GM04504 (cell line): ENCODE measurements around the gene ANXA4.
A peak's percentile ranks its signal among the peaks of the same experiment; 100 is the strongest.
"Not testable (repeated sequence)": the region's sequence is repeated elsewhere in the genome, so short reads cannot be mapped to it uniquely, and the experiment has no call there.

Experiments
- DNase-seq: peaks from one replicate; pipeline ENCODE4 v3.0.0-alpha.2; 2012; ENCODE audit warnings: low read depth

Gene ANXA4

DNA sequence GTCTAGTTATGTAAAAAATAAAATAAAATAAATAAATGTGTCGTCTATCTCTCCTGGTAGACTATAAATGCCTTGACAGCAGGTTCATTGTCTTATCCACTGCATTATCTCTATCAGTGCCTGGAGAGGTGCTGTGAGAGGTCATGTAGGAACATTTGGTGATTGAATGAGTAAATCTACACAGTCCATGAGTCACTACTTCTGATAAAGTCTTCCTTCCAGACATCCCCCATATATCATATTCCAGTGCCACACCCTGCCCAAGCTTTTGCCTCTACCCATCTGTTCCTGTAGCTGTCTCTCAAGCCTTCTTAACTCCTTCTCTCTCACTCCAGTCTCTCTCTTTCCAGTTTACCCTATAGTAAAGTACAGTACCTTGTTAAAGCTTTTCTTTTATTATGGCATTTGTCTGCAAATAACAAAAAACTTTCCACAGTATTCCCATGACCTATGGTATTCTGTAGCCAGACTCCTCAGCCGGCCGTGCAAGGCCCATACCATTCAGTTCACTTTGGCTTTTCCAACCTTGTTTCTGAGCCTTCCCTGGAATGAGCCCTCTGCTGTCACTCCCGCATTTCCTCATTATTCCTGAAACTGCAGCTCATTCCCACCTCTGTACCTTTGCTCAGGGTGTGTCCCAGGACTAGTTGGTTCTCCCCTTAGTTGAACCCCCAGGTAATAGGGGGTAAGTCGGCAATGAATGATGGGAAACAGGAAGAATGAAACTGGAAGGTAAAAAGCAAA is 37.5 kb downstream of the ANXA4 start:
- DNase-seq: no peak

DNA sequence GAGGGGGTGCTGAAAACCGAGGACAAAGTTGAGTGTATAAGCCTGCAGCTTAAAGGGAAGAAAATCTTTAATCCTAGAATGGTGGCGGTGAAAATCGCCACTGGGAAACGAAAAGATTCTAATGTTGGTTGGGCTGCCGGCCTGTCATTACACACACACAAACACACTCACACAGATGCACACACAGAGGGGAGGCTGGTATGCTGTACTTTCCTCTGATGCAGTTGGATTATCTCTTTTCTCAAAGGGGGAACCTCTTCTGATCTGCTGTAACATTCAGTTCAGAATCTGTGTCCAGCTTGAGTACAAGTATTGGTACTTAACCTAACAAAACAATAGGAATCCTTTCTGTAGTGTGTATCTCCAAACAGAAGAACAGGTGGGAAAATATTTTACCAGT is 39.0 kb downstream of the ANXA4 start:
- no peak for DNase-seq

DNA sequence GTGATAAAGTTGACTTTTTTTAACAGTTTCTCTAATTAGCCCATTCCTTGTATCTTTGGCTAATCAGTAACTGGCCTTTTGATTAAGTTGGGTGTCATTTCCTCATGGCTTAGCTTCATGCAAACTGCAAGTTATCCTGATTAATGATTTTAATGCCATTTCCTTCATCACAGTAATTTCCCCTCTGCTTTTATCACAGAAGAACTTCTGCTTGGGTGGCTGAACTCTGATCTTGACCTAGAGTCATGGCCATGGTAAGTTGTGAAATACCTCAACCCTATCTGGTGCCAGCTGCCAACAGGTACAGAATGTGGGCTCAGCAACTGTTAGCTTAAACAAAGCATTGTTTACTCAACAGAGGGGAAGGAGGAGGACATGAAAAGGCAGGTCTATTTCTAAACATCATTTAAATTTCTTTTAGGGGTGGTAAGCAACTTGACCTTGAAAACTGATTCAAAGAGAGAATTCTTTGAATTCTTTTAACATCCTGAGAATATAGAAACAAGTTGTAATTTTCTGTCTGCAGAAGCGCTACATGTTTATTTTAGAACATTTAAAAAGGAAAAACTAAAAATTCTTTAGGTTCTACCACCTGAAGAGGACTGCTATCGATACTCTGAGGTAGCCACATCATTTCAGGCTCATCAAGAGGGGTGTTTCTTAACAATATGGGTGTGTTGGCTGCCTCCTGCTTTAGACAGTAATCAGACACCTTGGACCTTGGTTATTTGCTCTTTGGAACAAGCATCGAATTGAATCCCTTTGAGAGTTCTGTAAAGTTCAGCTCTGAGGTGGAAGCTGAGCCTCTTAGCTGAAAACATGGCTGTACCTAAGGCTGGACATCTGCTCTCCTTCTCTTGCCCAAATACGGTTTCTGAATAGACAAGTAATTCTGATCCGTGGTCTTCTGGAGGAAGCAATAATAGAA is 39.7 kb downstream of the ANXA4 start:
- no peak for DNase-seq

DNA sequence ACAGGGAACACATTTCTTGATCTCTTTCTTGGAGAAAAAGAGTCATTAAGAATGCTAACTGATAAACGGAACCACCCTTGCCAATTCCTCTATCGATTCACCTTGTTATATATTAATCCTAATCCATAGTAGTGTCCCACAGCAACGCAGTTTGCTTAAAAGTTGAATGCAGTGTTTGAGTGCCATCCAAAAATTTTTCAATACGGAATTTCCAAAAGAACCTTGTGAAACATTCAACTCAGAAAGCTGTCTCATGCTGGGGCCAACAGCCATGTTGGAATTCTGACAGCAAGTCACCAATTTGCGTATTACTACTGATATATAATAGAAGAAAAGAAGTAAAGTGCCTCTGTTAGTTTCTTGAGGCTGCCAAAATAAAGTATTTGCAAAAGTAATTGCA is 42.3 kb downstream of the ANXA4 start:
- no peak for DNase-seq

DNA sequence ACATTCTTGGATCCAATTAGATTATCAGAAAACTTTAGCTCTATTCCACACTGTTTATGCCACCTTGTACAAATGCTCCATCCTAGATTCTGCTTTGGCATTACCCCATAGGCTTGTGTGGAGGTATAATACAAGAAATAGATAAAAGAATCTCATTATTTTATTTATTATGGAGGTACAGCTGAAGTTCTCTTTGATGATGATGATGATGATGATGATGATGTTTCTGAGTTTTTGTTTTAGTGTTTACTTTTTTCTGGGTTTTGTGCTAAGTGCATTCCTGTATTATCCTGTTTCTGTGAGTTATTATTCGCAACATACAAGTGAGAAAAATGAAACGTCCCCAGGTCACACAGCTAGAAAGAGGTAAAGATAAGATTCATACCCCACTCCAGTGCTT is 43.4 kb downstream of the ANXA4 start:
- no peak for DNase-seq

DNA sequence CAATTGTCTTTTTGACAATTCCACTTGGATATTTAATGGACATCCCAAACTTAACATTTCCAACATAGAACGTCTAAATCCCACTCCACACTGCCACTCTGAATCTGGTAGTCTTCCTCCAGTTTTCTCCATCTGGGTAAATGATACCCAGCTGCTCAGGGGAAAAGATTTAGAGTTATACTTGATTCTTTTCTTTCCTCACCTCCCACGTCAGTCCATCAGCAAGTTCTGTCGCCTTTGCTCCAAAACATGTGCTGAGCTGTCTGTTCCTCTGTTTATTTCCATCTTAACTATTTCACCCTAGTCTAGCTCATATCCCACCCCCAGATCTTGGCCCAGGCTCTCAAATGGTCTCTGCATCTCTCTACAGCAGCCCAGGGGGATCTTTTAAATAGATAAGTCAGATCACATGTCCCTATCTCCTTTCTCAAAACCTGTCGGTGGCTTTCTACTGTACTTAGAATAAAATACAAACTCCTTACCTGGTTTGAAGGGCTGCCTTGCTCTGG is 44.2 kb downstream of the ANXA4 start:
- DNase-seq: no peak

DNA sequence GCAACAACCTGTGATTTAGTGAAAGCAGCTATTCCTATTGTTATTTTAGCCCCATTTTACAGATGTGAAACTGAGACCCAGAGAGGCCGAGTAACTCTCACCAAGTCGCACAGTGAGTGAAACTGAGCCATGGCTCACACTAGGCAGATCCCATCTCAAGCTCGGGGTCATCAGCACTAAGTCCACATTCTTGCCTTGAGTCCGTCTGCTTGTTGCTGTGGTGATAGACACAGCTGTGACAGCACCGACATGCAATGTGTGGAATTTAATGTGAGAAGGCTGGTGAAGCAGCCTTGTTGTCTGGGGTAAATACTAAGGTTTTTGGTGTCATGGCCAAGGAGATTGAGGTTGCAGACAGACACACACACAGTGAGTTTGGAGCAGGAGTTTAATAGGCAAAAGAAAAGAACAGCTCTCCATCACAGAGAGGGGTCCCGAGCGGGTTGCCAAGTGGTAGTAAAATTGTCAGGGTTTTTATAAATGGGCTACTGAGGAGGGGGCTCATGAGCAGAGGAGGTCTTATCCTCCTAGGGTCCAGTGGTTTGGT is 47.3 kb downstream of the ANXA4 start:
- peak; percentile 85 for DNase-seq

DNA sequence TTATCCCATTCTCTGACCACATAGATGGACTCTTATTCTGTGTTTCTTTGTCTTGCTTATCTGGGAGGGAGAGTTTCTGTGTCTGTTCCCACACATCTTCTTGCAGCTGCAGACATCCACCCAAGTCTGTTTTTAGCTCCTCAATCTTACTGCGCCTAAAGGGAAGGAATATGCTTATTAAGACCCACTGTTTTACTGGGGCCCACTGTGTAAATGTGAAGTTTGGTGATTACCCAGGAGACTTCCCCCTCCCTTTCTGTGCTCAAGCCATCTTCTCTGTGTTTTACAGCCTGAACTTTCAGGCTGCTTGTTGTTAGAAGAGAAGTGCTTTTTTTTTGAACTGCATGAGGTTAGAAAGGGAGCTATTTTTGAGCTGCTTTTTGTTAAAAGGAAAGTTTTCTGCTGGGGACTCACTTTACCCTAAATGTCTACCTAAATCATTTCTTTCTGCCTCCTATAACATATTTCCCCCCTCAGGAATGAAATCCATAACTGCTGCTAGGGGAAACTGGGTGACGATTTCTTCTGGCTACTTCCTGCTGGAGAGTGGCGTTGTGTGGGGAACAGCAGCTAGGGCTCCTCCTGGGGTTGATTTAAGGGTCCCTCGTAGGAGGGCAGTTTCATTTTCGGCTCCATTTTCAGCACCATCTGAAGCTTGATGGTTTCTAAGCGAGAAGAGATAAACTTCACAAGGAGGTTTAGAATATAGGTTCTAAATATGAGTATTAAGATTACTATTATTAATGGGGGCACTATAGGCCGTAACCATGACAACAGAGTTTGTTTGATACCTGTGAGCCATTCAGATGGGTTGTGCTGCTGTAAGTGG is 48.1 kb downstream of the ANXA4 start:
- DNase-seq: no peak

DNA sequence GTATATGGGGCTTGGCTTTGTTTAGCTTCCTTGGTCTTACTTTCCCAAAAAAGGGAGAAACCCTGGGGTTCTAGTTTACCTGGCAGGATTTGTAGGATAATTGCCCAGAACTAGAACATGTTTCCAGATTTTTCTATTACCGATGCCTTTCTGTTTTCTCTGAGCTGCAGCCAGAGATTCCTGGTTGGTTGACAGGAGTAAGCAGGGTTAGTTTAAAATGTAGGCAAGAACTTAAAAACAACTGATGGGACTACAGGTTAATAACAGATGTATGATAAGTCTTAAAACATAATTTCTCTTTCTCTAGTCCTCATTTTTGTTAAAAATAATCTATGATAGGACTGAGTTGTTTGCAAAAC is 48.6 kb downstream of the ANXA4 start:
- DNase-seq: no peak

DNA sequence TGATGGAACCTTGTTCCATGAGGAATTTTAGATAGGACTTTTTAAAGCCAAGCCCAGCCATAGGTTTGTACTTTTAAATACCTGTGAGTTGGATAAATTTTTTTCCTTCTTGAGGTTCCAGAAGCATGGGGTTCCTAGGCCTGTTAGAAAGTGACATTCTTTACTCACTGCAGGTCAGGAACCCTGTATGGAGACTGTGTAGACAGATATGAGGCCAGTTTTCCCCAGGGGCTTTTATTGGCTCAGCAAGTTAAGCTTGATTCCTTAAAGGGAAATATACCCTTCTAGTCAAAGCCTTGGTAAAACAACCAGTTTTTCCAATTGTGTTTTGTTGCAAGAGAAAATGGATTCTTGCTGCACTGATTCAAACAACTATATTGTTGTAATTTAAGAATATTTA is 49.1 kb downstream of the ANXA4 start:
- no peak for DNase-seq

DNA sequence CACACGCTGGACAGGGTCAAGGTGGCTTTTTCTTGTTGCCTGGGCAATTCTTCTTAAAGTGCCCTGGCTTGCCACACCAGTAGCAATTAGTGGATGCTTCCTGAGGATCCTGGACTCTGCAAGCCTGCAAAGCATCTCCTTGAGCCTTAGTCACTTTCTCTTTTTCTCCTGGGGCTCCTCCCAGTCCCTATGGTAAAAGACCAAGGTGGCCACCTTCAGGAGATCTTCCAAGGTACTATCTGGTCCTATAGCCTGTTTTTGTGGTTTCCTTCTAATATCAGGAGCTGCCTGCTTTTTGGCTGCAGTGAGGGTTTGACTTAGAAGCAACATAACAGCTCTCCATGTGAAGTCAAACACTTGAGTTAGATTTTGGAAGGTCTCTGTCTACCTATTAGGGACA is 54.2 kb downstream of the ANXA4 start:
- DNase-seq: no peak

DNA sequence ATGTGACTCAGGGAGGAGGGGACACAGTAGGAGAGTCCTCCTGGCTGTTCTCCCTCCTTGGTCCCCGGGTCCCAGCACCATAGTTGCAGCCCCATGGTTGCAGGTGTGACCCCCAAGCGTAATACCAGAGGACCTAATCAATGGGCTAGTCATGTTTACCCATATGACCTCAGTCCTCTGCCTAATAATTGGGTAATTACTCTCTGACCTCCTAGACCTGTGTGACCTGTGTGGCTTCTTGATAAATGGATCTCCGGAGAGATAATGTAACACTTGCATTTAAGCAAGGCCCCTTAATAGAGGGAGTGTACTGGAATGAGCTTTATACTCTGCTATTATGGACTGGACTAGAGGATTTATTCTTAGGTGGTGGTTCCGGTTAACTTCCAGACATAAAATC is 55.3 kb downstream of the ANXA4 start:
- no peak for DNase-seq

DNA sequence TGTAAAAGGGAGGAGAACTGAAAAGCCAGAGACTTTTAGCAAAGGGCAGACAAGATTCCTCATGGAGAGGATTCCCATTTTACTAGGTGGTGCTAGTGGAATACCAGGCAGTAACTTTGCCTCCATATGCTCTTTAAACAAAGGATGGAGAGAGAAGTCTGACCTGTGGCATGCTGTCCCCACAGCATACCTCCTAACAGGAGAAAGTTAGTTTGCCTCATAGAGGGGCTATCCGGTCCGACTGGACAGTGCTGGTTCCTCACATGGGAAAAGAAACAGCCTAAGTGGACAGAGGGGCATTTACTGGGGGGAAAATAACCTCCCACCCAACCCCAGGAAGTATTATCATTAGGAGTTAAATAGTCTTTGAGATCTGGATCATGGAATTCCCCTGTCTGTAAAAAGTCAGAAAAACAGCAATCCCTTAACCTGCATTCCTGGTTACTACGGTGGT is 55.9 kb downstream of the ANXA4 start:
- no peak for DNase-seq

DNA sequence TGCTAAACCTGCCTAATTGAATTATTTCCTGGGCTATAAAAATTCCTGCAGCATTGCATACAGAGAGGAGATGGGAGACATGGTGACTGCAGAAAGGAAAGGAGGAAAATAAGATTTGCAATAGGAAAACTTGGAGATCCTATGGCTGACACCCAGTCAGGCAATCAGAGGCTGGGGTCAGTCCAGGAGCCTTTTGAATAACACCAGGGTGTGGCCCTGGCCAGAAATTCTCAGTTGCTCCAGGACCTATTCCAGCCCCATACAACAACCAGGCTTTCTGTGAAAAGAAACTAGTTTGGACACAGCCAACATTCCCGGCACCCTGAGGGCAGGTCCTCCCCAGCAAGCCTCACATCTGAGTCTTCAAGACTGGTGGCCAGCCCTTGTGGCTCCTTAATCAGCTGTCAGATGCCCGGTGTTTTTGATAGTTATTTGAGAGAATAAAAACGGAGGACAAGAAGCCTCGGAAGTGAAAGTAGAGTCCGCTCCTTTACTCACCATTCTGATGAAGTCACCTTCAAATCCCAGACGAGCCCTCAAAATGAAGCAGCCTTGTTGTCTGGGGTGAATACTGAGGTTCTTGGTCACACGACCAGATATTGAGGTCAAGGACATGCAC is 56.5 kb downstream of the ANXA4 start:
- peak; percentile 27 for DNase-seq

DNA sequence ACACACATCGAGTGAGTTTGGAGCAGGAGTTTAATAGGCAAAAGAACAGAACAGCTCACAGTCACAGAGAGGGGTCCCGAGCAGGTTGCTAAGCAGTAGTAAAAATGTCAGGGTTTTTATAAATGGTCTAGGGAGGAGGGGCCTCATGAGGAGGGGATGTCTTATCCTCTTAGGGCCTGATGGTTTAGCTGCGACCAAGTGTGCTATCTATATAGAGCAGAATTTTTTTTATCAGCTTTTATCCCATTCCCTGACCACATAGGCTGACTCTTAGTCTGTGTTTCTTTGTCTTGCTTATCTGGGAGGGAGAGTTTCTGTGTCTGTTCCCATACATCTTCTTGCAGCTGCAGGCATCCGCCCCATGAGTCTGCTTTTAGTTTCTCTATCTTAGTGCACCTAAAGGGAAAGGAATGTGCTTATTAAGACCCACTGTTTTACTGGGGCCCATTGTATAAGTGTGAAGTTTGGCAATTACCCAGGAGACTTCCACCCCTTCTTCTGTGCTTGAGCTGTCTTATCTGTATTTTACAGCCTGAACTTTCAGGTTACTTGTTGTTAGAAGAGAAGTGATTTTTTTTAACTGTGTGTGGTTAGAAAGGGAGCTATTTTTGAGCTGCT is 57.1 kb downstream of the ANXA4 start:
- DNase-seq: no peak

DNA sequence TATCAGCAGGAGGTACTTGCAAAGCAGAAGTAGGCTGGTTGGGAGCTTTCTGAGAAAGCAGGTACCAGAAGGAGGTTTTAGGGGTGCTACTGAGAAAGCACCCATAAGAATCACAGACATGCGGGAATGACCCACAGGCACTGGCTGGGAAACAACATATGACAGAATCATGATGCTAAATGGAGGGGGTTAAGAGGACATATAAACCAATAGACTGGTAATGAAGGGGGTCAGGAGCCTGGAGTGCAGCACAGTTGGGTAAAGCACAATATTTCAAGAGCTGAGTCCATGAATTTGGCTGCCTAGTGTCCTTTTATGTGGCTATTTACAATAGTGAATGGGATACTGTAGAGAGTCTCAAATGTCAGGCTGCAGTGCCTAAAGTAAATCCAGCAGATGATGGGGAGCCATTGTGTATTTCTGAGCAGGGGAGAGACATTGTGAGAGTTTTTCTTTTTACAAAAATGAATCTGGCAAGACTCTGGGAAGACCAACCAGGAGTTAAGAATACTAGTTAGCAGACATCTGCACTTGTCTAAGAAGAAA is 59.9 kb downstream of the ANXA4 start:
- DNase-seq: no peak

DNA sequence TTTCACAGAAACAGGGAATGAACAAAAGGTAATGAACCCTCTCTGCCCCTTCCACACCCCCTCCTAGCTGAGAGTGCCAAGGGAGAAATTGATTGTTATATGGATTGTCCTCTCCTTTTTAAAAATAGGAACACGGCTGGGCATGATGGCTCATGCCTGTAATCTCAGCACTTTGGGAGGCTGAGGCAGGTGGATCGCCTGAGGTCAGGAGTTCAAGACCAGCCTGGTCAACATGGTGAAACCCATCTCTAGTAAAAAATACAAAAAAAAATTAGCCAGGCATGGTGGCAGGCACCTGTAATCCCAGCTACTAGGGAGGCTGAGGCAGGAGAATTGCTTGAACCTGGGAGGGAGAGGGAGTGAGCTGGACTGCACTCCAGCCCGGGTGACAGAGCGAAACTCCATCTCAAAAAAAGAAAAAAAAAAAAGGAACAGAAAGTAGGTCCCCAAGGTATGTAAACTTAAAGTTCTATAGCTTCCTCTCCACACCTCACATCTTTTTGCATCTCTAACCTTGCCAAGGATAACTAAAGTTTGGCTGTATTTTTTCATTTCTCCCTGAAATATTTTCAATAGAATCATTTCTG is 60.9 kb downstream of the ANXA4 start:
- not testable (repeated sequence) for DNase-seq

DNA sequence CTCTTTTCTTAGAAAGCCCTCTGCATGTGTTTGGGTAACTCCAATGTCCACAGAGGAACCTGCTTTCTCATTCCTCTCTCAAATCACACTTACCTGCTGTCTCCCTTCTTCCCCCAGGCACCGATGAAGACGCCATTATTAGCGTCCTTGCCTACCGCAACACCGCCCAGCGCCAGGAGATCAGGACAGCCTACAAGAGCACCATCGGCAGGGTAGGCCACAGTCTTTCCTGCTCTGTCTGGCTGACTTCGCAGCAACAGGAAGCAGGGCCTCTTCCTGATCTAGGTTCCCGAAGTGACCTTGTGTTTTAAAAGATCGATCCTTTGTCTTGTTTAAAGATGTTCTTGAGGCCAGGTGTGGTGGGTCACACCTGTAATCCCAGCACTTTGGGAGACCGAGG is 62.5 kb downstream of the ANXA4 start:
- DNase-seq: no peak

DNA sequence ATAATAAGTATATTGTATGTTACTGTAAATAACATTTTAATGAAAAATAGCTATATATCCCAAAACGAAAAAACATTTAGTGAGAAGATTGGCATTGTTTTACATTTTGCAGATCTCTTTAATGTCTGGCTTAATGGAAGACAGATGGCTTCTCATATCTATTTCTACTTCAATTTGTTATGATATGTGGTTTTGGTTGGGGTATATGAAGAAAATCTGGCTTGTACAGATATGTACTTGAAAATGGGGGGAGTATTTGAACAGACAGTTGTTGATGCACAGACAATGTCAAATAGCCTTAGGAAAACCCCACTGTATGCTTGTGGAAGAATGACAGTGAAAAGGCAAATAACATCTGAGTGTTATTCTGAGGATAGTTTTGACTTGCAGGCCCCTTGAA is 64.0 kb downstream of the ANXA4 start:
- no peak for DNase-seq

DNA sequence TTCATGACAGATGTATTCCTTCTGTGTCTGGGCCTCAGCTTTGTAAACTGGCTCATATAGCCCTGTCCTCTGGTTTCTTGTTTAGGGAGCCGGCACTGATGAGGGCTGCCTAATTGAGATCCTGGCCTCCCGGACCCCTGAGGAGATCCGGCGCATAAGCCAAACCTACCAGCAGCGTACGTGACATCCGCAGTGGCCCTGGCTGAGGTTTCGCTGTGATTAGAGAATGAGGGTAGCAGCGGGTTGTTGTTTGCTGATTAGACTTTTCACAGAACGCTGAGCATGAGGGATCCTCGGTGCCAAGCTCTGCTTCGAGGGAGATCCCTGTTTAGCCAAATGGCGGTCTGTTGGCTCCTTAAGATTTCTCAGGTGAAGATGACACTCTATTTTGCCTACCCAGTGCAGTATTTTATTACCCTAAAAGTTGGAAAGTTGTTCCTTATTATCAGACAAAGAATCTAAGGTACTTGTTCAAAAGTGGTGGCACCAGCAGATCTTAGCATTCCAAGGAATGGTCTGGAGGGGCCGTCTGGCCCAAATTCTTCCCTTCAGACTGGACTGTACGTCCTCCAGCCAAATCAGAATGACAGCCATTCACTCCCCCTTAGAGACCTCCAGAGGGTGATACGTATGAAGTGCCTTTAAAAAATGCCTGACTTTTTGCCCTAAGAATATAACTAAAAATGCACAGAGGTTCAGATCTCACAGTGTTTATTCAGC is 66.0 kb downstream of the ANXA4 start:
- DNase-seq: no peak
